ENCODE results near the gene SERAC1.

DNA sequence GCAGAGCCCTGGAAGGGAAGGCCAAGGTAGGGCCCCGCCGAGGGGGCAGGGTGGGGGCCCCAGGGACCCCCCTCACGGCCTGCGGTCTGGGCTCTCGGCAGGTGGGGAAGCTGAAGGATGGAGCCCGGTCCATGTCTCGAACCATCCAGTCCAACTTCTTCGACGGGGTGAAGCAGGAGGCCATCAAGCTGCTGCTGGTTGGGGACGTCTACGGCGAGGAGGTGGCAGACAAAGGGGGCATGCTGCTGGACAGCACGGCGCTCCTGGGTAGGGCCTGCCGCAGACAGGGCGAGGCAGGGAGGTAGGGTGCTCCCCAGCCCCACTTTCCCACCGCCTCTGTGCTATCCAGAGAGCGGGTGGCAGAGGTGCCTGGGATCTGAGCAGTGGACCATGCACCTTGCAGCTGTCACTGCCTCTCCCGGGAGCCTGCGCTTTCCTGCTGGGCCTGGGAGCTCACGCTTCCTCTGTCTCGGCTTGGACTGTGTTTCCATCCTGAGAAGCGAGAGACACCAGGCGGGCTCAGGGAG lies 103.3 kb downstream of the SERAC1 start:
- TF ChIP-seq, protein P1, sequence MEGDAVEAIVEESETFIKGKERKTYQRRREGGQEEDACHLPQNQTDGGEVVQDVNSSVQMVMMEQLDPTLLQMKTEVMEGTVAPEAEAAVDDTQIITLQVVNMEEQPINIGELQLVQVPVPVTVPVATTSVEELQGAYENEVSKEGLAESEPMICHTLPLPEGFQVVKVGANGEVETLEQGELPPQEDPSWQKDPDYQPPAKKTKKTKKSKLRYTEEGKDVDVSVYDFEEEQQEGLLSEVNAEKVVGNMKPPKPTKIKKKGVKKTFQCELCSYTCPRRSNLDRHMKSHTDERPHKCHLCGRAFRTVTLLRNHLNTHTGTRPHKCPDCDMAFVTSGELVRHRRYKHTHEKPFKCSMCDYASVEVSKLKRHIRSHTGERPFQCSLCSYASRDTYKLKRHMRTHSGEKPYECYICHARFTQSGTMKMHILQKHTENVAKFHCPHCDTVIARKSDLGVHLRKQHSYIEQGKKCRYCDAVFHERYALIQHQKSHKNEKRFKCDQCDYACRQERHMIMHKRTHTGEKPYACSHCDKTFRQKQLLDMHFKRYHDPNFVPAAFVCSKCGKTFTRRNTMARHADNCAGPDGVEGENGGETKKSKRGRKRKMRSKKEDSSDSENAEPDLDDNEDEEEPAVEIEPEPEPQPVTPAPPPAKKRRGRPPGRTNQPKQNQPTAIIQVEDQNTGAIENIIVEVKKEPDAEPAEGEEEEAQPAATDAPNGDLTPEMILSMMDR (optimal IDR thresholded peaks at IDR 0.05 in 1 of 3, IDR thresholded peaks at IDR 0.05 in 1 of 3, conservative IDR thresholded peaks at IDR 0.05 in 1 of 3; ENCODE audit: extremely low read depth in 1 of 3, insufficient read depth in 2 of 3, low read length in 3 of 3), result no peak
- no peak for TF ChIP-seq EZH2 (IDR thresholded peaks at IDR 0.05; ENCODE audit: low read length)
